ENCODE data around the gene PRXL2B.

PRXL2B gene

DNA sequence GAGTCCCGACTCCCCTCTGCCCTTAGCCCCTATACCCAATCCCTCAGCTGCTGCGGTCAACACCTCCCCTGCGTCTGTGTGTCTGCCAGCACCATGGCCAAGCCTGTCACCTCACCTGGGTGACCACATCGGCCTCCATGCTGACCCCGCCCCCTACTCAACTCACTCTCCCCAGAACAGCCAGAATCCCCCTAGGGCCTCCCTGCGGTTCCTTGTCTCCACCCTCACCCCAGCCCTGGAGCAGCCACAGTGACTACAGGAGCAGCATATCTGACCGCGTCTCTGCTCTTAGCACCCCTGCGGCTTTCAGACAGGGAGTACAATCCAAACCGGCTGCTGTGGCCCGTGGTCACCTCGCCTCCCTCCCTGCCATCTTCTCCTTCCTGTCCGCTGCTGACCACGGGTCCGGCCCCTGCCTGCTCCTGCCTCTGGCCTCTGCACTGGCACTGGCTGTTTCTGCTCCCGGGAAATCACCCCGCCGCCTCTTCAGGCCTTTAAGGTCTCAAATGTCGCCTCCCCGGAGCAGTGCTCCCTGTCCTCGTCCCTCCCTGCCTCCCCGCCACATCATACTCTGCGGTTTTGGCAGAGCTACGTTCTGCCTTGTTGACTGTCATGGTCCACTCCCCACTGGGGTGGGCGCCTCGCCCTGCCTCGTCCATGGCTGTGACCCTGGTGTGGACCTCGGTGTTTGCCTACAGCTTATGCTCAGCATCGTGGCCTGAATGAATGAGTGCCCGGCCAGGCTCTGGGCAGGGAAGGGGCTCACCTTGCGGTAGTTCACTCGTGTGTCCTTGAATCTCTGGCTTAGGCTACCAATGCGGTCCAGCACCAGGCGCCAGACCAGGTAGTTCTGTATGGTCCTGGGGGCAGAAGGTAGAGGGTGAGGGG lies 11.1 kb downstream of the PRXL2B start:
- TF ChIP-seq Cebpa-rat (IDR thresholded peaks at IDR 0.05) = no peak
- peaks cover 20% of the 10 kb centered on the region for H4K20me1 ChIP-seq
- no peak overlapping the region for H3K27ac ChIP-seq
- H3K4me2 ChIP-seq = peak overlapping the region; percentile 84
- H3K4me3 ChIP-seq = peak overlapping the region; percentile 16; the same call in 1 of the 2 replicates
- H3K9ac ChIP-seq = no peak overlapping the region
- H3K27me3 ChIP-seq = peaks cover 55% of the 10 kb centered on the region
- peaks cover 64% of the 10 kb centered on the region for H3K4me1 ChIP-seq
- H3K36me3 ChIP-seq = no peaks in the 10 kb centered on the region
- peaks cover 5% of the 10 kb centered on the region for H3K9me3 ChIP-seq

- no peaks in the 10 kb centered on the region for H3K36me3 ChIP-seq
- H3K9me3 ChIP-seq = peaks cover 5% of the 10 kb centered on the region
- TF ChIP-seq Cebpa-rat (IDR thresholded peaks at IDR 0.05) = no peak
- H3K4me2 ChIP-seq = peak overlapping the region; percentile 84
- peaks cover 61% of the 10 kb centered on the region for H3K27me3 ChIP-seq
- peaks cover 64% of the 10 kb centered on the region for H3K4me1 ChIP-seq
- no peak overlapping the region for H3K27ac ChIP-seq
- no peak overlapping the region for H3K9ac ChIP-seq
- H4K20me1 ChIP-seq = peaks cover 20% of the 10 kb centered on the region
- H3K4me3 ChIP-seq = 0 out of 2 replicates have a peak overlapping the region, but pooled peaks have one; percentile 16
Measured at GRCh38 chr1:2598329-2598931, 11.9 kb downstream of the PRXL2B start.

DNA sequence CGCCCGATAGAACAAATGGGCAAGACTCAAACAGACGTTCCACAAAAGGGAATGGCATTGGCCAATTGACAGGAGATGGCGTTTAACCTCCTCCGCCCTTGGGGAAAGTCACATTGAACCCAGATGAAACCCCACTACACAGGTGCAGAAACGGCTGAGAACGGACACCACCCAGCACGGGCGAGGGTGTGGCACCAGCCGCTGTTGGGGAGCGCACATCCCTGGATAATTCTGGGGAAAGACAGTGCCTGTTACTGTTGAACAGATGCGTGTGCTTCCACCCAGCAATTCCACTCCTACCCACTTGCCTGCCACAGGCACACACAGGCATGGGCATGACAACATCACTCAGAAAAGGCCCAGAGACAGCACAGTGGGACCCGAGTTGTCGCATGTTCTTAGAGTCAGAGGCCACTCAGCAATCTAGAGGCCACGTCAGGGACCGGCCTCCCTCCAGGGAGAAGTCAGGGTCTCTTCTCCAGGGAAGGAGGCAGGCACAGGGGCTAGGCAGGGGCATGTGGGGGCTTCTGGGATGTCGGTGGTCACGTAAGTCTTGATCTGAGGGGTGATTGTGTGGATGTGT lies 15.2 kb downstream of the PRXL2B start:
- no peak overlapping the region for H3K27ac ChIP-seq
- H4K20me1 ChIP-seq = peaks cover 15% of the 10 kb centered on the region
- peaks cover 52% of the 10 kb centered on the region for H3K27me3 ChIP-seq
- peaks cover 5% of the 10 kb centered on the region for H3K9me3 ChIP-seq
- H3K9ac ChIP-seq = no peak overlapping the region
- H3K4me3 ChIP-seq = no peak overlapping the region
- H3K4me2 ChIP-seq = no peak overlapping the region
- peaks cover 72% of the 10 kb centered on the region for H3K4me1 ChIP-seq
- no peaks in the 10 kb centered on the region for H3K36me3 ChIP-seq
- TF ChIP-seq Cebpa-rat (IDR thresholded peaks at IDR 0.05) = no peak

DNA sequence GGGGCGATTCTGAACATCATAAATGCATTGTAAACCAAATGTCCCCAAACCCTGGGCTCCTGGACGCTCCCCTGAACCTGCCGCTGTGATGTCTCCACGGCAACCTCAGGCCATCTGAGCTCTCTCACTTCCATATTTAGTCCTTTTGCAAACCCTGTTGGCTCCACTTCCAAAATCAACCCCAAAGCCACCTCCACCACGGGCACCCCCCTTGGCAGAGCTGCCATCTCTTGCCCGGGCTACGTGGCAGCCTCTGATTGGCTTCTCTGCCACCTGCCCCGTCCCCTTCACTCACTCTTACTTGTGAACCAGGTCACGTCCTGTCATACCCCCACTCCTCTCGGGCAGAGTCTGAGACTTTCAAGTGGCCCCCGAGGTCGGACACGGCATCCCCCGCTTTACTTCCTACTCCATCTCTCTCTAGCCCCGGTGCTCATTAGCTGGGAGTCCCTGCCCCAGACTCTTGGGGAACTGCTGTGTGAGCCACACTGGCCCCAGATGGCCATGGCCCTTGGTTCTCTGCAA lies 15.8 kb downstream of the PRXL2B start:
- Histone ChIP-seq H3K9ac (no peak overlapping the region), H3K4me1 (peaks cover 70% of the 10 kb centered on the region), H3K27me3 (peaks cover 47% of the 10 kb centered on the region), H3K27ac (no peak overlapping the region), H3K4me3 (no peak overlapping the region), H3K36me3 (no peaks in the 10 kb centered on the region), H3K4me2 (peak overlapping the region; percentile 91), H3K9me3 (peaks cover 5% of the 10 kb centered on the region), H4K20me1 (peaks cover 9% of the 10 kb centered on the region)
- no peak for TF ChIP-seq Cebpa-rat (IDR thresholded peaks at IDR 0.05)

GRCh38 chr1:2602866-2603520 lies 16.4 kb downstream of the PRXL2B start:
- H3K27me3 ChIP-seq = peaks cover 41% of the 10 kb centered on the region
- H3K36me3 ChIP-seq = no peaks in the 10 kb centered on the region
- peaks cover 5% of the 10 kb centered on the region for H3K9me3 ChIP-seq
- peak overlapping the region; percentile 91 for H3K4me2 ChIP-seq
- no peak for TF ChIP-seq Cebpa-rat (IDR thresholded peaks at IDR 0.05)
- 0 out of 2 replicates have a peak overlapping the region, but pooled peaks have one; percentile 16 for H3K9ac ChIP-seq
- H3K4me1 ChIP-seq = peaks cover 64% of the 10 kb centered on the region
- no peak overlapping the region for H3K27ac ChIP-seq
- peaks cover 3% of the 10 kb centered on the region for H4K20me1 ChIP-seq
- no peak overlapping the region for H3K4me3 ChIP-seq

DNA sequence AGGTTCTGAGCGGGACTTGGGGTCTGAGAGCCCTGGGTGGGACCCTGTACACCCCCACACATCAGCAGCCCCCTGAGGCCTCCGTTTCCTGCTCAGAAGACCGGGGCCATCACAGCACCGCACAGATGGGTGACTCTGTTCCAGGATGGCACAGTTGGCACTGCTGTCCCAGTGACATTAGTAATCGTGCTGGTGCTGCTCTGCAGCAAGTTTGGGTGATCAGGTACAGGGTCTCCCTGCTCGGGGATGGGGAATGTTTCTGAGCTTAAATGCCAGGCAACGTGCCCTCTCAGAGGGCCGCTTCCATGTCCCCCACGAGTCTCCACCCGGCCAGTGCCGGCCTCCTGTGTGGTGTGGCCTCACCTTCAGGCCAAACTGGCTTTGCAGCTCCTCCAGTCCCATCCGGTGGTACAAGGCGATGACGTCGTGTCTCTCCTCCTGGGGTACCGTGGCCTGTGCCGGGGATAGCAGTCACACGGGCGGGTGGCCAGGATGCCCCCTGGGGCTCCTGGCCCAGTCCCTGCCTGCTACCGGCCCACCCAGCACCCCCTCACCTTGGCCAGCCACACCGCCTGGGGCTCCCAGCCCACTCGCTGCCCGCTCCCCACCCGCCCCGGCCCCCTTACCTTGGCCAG lies 17.1 kb downstream of the PRXL2B start:
- no peaks in the 10 kb centered on the region for H4K20me1 ChIP-seq
- peak overlapping the region; percentile 91 for H3K4me2 ChIP-seq
- H3K27me3 ChIP-seq = peaks cover 35% of the 10 kb centered on the region
- H3K27ac ChIP-seq = no peak overlapping the region
- TF ChIP-seq Cebpa-rat (IDR thresholded peaks at IDR 0.05) = no peak
- H3K9ac ChIP-seq = 0 out of 2 replicates have a peak overlapping the region, but pooled peaks have one; percentile 16
- H3K36me3 ChIP-seq = no peaks in the 10 kb centered on the region
- H3K9me3 ChIP-seq = peaks cover 4% of the 10 kb centered on the region
- H3K4me3 ChIP-seq = no peak overlapping the region
- peaks cover 58% of the 10 kb centered on the region for H3K4me1 ChIP-seq

- H3K4me2 ChIP-seq = peak overlapping the region; percentile 91
- H3K9me3 ChIP-seq = no peaks in the 10 kb centered on the region
- H3K27me3 ChIP-seq = peaks cover 32% of the 10 kb centered on the region
- H3K4me3 ChIP-seq = no peak overlapping the region
- no peaks in the 10 kb centered on the region for H4K20me1 ChIP-seq
- H3K27ac ChIP-seq = 0 out of 2 replicates have a peak overlapping the region, but pooled peaks have one; percentile 2
- H3K9ac ChIP-seq = no peak overlapping the region
- H3K4me1 ChIP-seq = peaks cover 61% of the 10 kb centered on the region
- no peaks in the 10 kb centered on the region for H3K36me3 ChIP-seq
- TF ChIP-seq Cebpa-rat (IDR thresholded peaks at IDR 0.05) = no peak
Measured at GRCh38 chr1:2604156-2604843, 17.7 kb downstream of the PRXL2B start.

- H3K4me1 ChIP-seq = peaks cover 68% of the 10 kb centered on the region
- no peaks in the 10 kb centered on the region for H3K36me3 ChIP-seq
- TF ChIP-seq Cebpa-rat (IDR thresholded peaks at IDR 0.05) = no peak
- peak overlapping the region; percentile 0; the same call in 1 of the 2 replicates for H3K4me3 ChIP-seq
- peak overlapping the region; percentile 91 for H3K4me2 ChIP-seq
- no peak overlapping the region for H3K9ac ChIP-seq
- 0 out of 2 replicates have a peak overlapping the region, but pooled peaks have one; percentile 2 for H3K27ac ChIP-seq
- H3K27me3 ChIP-seq = peaks cover 30% of the 10 kb centered on the region
- no peaks in the 10 kb centered on the region for H3K9me3 ChIP-seq
- no peaks in the 10 kb centered on the region for H4K20me1 ChIP-seq
Measured at GRCh38 chr1:2604844-2605508, 18.4 kb downstream of the PRXL2B start.
